ENCODE measurements around the gene ADAR. TPM values are rescaled to one million over a fixed set of nuclear protein-coding genes. Genes with fewer than 3 reads are reported as not detected.

Gene ADAR
- total and polyA plus RNA-seq, 2 of the 8 experiments (the other 6 are each of a cell fraction or from before 2014, with no cell fraction given): 125 to 242 TPM

DNA sequence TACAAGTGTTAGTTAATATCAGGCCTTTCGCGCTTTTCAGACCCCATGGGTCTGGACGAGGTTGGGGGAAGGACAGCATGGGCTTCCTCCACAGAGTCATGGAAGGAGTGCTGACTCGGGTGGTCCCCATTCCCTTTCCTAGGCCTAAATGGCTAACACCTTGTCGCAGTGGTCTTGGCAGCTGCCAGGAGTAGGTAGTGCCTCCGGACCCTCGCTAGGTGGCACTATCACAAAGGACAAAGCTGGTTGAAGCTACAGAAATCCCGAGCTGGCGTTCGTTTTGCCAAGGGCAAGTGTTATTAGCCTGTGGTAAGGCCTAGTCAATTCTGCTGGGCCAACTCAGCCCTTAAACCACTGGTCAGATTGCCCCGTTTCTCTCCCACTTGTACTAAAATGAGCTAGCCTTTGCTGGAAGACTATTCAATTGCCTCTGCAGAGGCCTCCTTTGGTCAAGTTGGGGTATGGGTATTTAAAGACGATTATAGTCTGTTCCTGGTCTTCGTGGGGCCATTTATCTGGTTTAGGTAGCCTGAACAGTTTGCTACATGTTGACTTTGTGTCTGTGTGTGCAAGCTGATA is 48.4 kb downstream of the ADAR start (continued):
- TF ChIP-seq, protein P1, sequence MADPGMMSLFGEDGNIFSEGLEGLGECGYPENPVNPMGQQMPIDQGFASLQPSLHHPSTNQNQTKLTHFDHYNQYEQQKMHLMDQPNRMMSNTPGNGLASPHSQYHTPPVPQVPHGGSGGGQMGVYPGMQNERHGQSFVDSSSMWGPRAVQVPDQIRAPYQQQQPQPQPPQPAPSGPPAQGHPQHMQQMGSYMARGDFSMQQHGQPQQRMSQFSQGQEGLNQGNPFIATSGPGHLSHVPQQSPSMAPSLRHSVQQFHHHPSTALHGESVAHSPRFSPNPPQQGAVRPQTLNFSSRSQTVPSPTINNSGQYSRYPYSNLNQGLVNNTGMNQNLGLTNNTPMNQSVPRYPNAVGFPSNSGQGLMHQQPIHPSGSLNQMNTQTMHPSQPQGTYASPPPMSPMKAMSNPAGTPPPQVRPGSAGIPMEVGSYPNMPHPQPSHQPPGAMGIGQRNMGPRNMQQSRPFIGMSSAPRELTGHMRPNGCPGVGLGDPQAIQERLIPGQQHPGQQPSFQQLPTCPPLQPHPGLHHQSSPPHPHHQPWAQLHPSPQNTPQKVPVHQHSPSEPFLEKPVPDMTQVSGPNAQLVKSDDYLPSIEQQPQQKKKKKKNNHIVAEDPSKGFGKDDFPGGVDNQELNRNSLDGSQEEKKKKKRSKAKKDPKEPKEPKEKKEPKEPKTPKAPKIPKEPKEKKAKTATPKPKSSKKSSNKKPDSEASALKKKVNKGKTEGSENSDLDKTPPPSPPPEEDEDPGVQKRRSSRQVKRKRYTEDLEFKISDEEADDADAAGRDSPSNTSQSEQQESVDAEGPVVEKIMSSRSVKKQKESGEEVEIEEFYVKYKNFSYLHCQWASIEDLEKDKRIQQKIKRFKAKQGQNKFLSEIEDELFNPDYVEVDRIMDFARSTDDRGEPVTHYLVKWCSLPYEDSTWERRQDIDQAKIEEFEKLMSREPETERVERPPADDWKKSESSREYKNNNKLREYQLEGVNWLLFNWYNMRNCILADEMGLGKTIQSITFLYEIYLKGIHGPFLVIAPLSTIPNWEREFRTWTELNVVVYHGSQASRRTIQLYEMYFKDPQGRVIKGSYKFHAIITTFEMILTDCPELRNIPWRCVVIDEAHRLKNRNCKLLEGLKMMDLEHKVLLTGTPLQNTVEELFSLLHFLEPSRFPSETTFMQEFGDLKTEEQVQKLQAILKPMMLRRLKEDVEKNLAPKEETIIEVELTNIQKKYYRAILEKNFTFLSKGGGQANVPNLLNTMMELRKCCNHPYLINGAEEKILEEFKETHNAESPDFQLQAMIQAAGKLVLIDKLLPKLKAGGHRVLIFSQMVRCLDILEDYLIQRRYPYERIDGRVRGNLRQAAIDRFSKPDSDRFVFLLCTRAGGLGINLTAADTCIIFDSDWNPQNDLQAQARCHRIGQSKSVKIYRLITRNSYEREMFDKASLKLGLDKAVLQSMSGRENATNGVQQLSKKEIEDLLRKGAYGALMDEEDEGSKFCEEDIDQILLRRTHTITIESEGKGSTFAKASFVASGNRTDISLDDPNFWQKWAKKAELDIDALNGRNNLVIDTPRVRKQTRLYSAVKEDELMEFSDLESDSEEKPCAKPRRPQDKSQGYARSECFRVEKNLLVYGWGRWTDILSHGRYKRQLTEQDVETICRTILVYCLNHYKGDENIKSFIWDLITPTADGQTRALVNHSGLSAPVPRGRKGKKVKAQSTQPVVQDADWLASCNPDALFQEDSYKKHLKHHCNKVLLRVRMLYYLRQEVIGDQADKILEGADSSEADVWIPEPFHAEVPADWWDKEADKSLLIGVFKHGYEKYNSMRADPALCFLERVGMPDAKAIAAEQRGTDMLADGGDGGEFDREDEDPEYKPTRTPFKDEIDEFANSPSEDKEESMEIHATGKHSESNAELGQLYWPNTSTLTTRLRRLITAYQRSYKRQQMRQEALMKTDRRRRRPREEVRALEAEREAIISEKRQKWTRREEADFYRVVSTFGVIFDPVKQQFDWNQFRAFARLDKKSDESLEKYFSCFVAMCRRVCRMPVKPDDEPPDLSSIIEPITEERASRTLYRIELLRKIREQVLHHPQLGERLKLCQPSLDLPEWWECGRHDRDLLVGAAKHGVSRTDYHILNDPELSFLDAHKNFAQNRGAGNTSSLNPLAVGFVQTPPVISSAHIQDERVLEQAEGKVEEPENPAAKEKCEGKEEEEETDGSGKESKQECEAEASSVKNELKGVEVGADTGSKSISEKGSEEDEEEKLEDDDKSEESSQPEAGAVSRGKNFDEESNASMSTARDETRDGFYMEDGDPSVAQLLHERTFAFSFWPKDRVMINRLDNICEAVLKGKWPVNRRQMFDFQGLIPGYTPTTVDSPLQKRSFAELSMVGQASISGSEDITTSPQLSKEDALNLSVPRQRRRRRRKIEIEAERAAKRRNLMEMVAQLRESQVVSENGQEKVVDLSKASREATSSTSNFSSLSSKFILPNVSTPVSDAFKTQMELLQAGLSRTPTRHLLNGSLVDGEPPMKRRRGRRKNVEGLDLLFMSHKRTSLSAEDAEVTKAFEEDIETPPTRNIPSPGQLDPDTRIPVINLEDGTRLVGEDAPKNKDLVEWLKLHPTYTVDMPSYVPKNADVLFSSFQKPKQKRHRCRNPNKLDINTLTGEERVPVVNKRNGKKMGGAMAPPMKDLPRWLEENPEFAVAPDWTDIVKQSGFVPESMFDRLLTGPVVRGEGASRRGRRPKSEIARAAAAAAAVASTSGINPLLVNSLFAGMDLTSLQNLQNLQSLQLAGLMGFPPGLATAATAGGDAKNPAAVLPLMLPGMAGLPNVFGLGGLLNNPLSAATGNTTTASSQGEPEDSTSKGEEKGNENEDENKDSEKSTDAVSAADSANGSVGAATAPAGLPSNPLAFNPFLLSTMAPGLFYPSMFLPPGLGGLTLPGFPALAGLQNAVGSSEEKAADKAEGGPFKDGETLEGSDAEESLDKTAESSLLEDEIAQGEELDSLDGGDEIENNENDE (IDR thresholded peaks at IDR 0.05; ENCODE audit: insufficient replicate concordance, low read length): no peak
- TF ChIP-seq SIN3A (conservative IDR thresholded peaks at IDR 0.05 in 1 of 2, IDR thresholded peaks at IDR 0.05 in 1 of 2; ENCODE audit: low read depth in 1 of 2, low read length in 2 of 2) (no peak; a peak in 1 of 4 replicates), CHD1 (IDR thresholded peaks at IDR 0.05; ENCODE audit: low read depth, low read length) (no peak), RAD21 (IDR thresholded peaks at IDR 0.05 in 1 of 2, conservative IDR thresholded peaks at IDR 0.05 in 1 of 2; ENCODE audit: low read depth in 2 of 2, low read length in 2 of 2) (peak; percentile 95 to 97), HDAC2 (IDR thresholded peaks at IDR 0.05; ENCODE audit: borderline replicate concordance in 1 of 2, low read depth in 2 of 2, low read length in 2 of 2) (no peak), EP300 (IDR thresholded peaks at IDR 0.05; ENCODE audit: borderline replicate concordance in 1 of 2, low read depth in 2 of 2, low read length in 2 of 2) (no peak; a peak in 1 of 3 replicates), EGR1 (IDR thresholded peaks at IDR 0.05; ENCODE audit: borderline replicate concordance, low read depth, low read length) (no peak), ZNF274 (IDR thresholded peaks at IDR 0.05; ENCODE audit: borderline replicate concordance, extremely low read depth, low read length) (no peak), NRF1 (IDR thresholded peaks at IDR 0.05; ENCODE audit: low read depth, low read length) (no peak), CHD2 (IDR thresholded peaks at IDR 0.05; ENCODE audit: low read length) (peak; percentile 26; the same call in 1 of the 2 replicates)
